GM23248 (cell line): ENCODE measurements around the gene TAB2.

Source experiments
- EZH2 ChIP-seq: fragments of 200-600 bp; sonication (generic); IDR thresholded peaks from 2 replicates; pipeline ENCODE4 v1.6.1; 2018; ENCODE audit warnings: antibody characterized with exemption, mild to moderate bottlenecking; ENCODE audit not compliant: insufficient read depth, poor library complexity, severe bottlenecking
- EZH2phosphoT487 ChIP-seq: fragments of 200-600 bp; sonication (generic); IDR thresholded peaks from 2 replicates; pipeline ENCODE4 v1.6.1; 2018; ENCODE audit warnings: antibody characterized with exemption, moderate library complexity, mild to moderate bottlenecking, low read depth; ENCODE audit not compliant: insufficient read depth

DNA sequence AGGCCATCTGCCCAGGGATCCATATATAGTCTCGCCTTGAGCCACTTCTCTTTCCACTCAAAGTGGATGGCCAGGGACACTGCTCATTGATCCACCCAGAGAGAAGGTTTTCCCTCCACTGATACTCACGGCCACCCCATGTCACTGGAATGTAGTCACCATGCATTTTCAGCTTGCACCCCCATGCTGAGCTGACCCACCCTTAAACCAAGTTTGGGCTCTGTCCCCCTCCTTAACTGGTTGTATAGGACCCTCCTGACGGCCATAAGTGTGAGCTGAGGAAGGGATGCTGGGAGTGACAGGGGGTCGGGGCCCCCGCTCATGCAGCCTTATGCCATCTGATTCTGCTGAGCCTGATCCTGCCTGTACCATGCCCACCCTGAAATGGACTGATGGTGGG lies 108.2 kb downstream of the TAB2 start:
- TF ChIP-seq EZH2 (no peak), EZH2phosphoT487 (no peak)
